GM18507 (cell line): ENCODE measurements around the gene KRTAP10-10.
"Not testable (repeated sequence)": the region's sequence is repeated elsewhere in the genome, so short reads cannot be mapped to it uniquely, and the experiment has no call there.

Experiments used
- DNase-seq: peaks from one replicate; pipeline ENCODE4 v3.0.0; 2011; ENCODE audit warnings: low read depth; ENCODE audit not compliant: insufficient read length; ENCODE audit errors: extremely low spot score
- FAIRE-seq: peaks from 2 replicates; lab custom pipeline; 2011; peaks lifted over from hg19 to GRCh38; lab: Jason Lieb, UNC

The KRTAP10-10 gene

GRCh38 chr21:44601596-44602462, 35.3 kb upstream of the KRTAP10-10 start:
- DNase-seq, result no peak
- FAIRE-seq, result no peak

- FAIRE-seq (no peak), DNase-seq (no peak)
Measured at GRCh38 chr21:44602463-44602850, 34.7 kb upstream of the KRTAP10-10 start.

- FAIRE-seq (no peak), DNase-seq (no peak)
Measured at GRCh38 chr21:44603109-44603875, 33.9 kb upstream of the KRTAP10-10 start.

- FAIRE-seq (no peak), DNase-seq (no peak)
Measured at GRCh38 chr21:44603911-44604310, 33.2 kb upstream of the KRTAP10-10 start.

GRCh38 chr21:44606495-44606894, 30.7 kb upstream of the KRTAP10-10 start:
- FAIRE-seq (no peak), DNase-seq (no peak)

GRCh38 chr21:44609193-44609592, 28.0 kb upstream of the KRTAP10-10 start:
- FAIRE-seq (no peak), DNase-seq (no peak)

GRCh38 chr21:44610157-44610843, 26.9 kb upstream of the KRTAP10-10 start:
- not testable (repeated sequence) for FAIRE-seq, DNase-seq

- no peak for DNase-seq
- FAIRE-seq, result no peak
Measured at GRCh38 chr21:44611551-44611950, 25.6 kb upstream of the KRTAP10-10 start.

- FAIRE-seq, result no peak
- no peak for DNase-seq
Measured at GRCh38 chr21:44612029-44612486, 25.1 kb upstream of the KRTAP10-10 start, which contains the start of gene KRTAP10-8. Gene KRTAP10-8, plus strand, starts transcription at chr21:44612079. Its CDS starts 22 bp downstream, at chr21:44612101.

GRCh38 chr21:44612669-44613229, 24.4 kb upstream of the KRTAP10-10 start:
- FAIRE-seq (no peak), DNase-seq (no peak)

GRCh38 chr21:44613386-44614155, 23.6 kb upstream of the KRTAP10-10 start:
- FAIRE-seq (no peak), DNase-seq (no peak)

- DNase-seq (no peak), FAIRE-seq (no peak)
Measured at GRCh38 chr21:44614161-44614631, 23.0 kb upstream of the KRTAP10-10 start.

GRCh38 chr21:44614961-44615391, 22.2 kb upstream of the KRTAP10-10 start:
- FAIRE-seq (no peak), DNase-seq (no peak)

- no peak for DNase-seq
Measured at GRCh38 chr21:44615466-44615865, 21.7 kb upstream of the KRTAP10-10 start.

GRCh38 chr21:44615911-44616590, 21.1 kb upstream of the KRTAP10-10 start:
- DNase-seq (no peak), FAIRE-seq (no peak)

More at GRCh38 chr21:44615466-44615865, 21.7 kb upstream of the KRTAP10-10 start:
- FAIRE-seq, result no peak

- no peak for DNase-seq
- FAIRE-seq, result no peak
Measured at GRCh38 chr21:44616591-44616926, 20.6 kb upstream of the KRTAP10-10 start.

- no peak for FAIRE-seq
- DNase-seq, result no peak
Measured at GRCh38 chr21:44617071-44617501, 20.1 kb upstream of the KRTAP10-10 start.

GRCh38 chr21:44618504-44618903, 18.7 kb upstream of the KRTAP10-10 start:
- FAIRE-seq (no peak), DNase-seq (no peak)
